Breast epithelium (tissue), 4 donors: Measurements from ENCODE around the gene TRAPPC3. TPM values are rescaled to one million over a fixed set of nuclear protein-coding genes. Genes with fewer than 3 reads are reported as not detected.

Experiments
- DNase-seq, 2 donors: peaks; one replicate each; pipeline ENCODE4 v3.0.0-alpha.2; 2019; ENCODE audit warnings: low spot score in 2 of 2
- H3K27ac ChIP-seq, 2 donors: fragments of 200-600 bp; sonication (generic) in 1 of 2; one replicate each; pipeline ENCODE4 v1.5.1; 2016 to 2019; ENCODE audit warnings: mild to moderate bottlenecking in 1 of 2
- H3K27me3 ChIP-seq, 2 donors: fragments of 200-600 bp; sonication (generic) in 1 of 2; one replicate each; pipeline versions ENCODE4 v1.5.1 to v1.6.0; 2017 to 2019; ENCODE audit warnings: control low read depth in 1 of 2, mild to moderate bottlenecking in 1 of 2
- H3K36me3 ChIP-seq: fragments of 200-600 bp; one replicate; pipeline ENCODE4 v1.5.1; 2019
- H3K4me1 ChIP-seq, 2 donors: fragments of 200-600 bp; sonication (generic); one replicate each; pipeline ENCODE4 v1.5.1; 2016 to 2019; ENCODE audit warnings: control low read depth in 1 of 2
- H3K4me3 ChIP-seq, 3 donors: fragments of 200-600 bp; sonication (generic); 1 replicate in 2 of 3; 2 replicates in 1 of 3; pipeline ENCODE4 v1.5.1; 2016 to 2019; ENCODE audit warnings: mild to moderate bottlenecking in 3 of 3, moderate library complexity in 2 of 3
- H3K9me3 ChIP-seq, 2 donors: fragments of 200-600 bp; sonication (generic) in 1 of 2; one replicate each; pipeline ENCODE4 v1.5.1; 2016 to 2019; ENCODE audit warnings: control low read depth in 1 of 2
- POLR2A ChIP-seq: fragments of 450-650 bp; IDR thresholded peaks from one replicate; pipeline ENCODE4 v1.6.1; 2016; ENCODE audit warnings: antibody characterized with exemption, mild to moderate bottlenecking, moderate library complexity
- POLR2AphosphoS5 ChIP-seq, 3 donors: sonication (generic); formaldehyde crosslinking; IDR thresholded peaks; one replicate each; pipeline ENCODE4 v1.6.1; 2017; ENCODE audit warnings: antibody characterized with exemption in 3 of 3
- intact Hi-C: fragments of 100-400 bp; cut with DNase I; formaldehyde crosslinking; loops from one replicate; pipeline ENCODE4 v1.15.1; 2023; ENCODE audit warnings: low total_unique reads
- total RNA-seq, 3 donors: library from RNA; depleted of rRNA; stranded (reverse); fragments of >200 nt; gene quantifications; one replicate each; pipeline ENCODE4 v1.1.0, GENCODE V29; 2016
- TF ChIP-seq, protein P1 (sequence below), 3 donors: fragments of 450-650 bp; IDR thresholded peaks; one replicate each; pipeline ENCODE4 v1.5.1; 2016 to 2017; ENCODE audit warnings: antibody characterized with exemption in 3 of 3, mild to moderate bottlenecking in 3 of 3, moderate library complexity in 3 of 3

TRAPPC3 gene
- total RNA-seq, 3 donors from 2014 or later: 107 to 118 (median 116) TPM

DNA sequence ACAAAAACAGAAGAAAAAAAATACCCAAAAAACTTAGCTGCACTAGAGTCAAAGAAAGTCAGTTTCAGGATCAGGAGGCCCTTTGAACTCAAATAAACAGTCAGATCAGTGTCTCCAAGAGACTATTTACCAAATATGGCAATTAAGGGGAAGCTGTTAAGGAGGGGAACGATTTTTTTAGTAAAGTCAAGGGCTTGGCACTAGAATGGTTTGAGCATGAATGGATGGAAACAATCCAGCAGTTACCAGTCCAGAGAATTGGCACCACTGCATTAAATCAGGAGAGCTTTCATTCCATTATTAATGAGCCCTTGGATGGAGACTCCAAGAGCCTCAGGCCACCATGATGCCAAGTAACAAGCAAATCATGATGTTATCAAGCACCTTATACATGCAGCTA is 7.2 kb downstream of the TRAPPC3 start:
- Histone ChIP-seq H3K4me3 (no peak overlapping the region), H3K36me3 (no peaks in the 10 kb centered on the region), H3K4me1 (no peaks in the 10 kb centered on the region), H3K27ac (peak overlapping the region; percentile 59 to 65), H3K27me3 (no peaks in the 10 kb centered on the region), H3K9me3 (no peaks in the 10 kb centered on the region)
- intact Hi-C loops: no loop called here
- no peak for DNase-seq
- TF ChIP-seq POLR2A: no peak
- TF ChIP-seq, protein P1, sequence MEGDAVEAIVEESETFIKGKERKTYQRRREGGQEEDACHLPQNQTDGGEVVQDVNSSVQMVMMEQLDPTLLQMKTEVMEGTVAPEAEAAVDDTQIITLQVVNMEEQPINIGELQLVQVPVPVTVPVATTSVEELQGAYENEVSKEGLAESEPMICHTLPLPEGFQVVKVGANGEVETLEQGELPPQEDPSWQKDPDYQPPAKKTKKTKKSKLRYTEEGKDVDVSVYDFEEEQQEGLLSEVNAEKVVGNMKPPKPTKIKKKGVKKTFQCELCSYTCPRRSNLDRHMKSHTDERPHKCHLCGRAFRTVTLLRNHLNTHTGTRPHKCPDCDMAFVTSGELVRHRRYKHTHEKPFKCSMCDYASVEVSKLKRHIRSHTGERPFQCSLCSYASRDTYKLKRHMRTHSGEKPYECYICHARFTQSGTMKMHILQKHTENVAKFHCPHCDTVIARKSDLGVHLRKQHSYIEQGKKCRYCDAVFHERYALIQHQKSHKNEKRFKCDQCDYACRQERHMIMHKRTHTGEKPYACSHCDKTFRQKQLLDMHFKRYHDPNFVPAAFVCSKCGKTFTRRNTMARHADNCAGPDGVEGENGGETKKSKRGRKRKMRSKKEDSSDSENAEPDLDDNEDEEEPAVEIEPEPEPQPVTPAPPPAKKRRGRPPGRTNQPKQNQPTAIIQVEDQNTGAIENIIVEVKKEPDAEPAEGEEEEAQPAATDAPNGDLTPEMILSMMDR (IDR thresholded peaks at IDR 0.05): no peak
- TF ChIP-seq POLR2AphosphoS5 (IDR thresholded peaks at IDR 0.05): no peak

DNA sequence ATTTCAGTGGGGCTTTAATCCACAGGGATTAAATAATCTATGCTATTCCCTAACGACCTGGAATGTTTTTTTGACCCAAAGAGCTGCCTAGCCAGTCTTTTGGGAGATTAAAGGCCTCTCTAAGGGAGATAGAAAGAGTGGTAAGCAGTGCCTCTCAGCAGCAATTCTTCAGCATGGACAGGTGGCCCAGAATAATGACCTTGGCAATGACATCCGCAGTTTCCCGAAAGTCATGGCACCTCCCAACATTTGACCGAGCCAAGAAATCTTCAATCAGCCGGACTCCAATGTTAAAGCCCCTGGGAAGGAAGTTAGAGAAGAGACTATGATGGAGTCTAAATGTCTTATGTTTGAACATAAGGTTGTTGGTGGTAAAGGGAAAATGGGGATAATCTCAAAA is 9.8 kb downstream of the TRAPPC3 start:
- H3K27me3 ChIP-seq: no peaks in the 10 kb centered on the region
- no peak for DNase-seq
- TF ChIP-seq POLR2AphosphoS5 (IDR thresholded peaks at IDR 0.05): no peak
- no peak for TF ChIP-seq POLR2A
- TF ChIP-seq, protein P1 (IDR thresholded peaks at IDR 0.05): no peak
- no peaks in the 10 kb centered on the region for H3K9me3 ChIP-seq
- no peak overlapping the region for H3K4me3 ChIP-seq
- H3K4me1 ChIP-seq: peaks cover 2 to 7% of the 10 kb centered on the region in 2 donors
- intact Hi-C loops: no loop called here
- H3K27ac ChIP-seq: no peak overlapping the region
- no peaks in the 10 kb centered on the region for H3K36me3 ChIP-seq

DNA sequence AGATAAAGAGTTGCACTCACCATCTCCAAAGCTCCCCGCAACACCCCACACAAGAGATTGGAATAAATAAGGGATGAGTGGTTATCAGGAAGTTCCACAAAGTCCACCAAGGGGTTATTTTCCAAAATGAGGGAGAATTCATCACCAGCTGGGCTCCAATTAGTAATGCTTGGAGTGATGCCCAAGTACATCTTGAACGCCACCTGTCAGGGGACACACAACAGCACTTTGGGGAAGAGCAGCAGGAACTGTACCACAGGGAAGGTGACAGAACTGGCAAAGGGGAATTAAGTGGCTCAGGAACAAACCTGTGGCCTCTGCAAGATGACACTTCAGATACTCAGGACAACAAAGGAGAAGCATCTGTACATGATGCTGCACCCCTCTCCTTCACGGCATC is 11.5 kb downstream of the TRAPPC3 start:
- Histone ChIP-seq H3K9me3 (no peaks in the 10 kb centered on the region), H3K4me1 (peaks cover 7% of the 10 kb centered on the region in 2 donors), H3K27me3 (no peaks in the 10 kb centered on the region), H3K36me3 (no peaks in the 10 kb centered on the region), H3K27ac (peak overlapping the region in 1 of 2 donors; percentile 77), H3K4me3 (no peak overlapping the region)
- no peak for DNase-seq
- TF ChIP-seq, protein P1 (IDR thresholded peaks at IDR 0.05): no peak
- TF ChIP-seq POLR2AphosphoS5 (IDR thresholded peaks at IDR 0.05) (no peak), POLR2A (no peak)
- intact Hi-C loops: no loop called here

DNA sequence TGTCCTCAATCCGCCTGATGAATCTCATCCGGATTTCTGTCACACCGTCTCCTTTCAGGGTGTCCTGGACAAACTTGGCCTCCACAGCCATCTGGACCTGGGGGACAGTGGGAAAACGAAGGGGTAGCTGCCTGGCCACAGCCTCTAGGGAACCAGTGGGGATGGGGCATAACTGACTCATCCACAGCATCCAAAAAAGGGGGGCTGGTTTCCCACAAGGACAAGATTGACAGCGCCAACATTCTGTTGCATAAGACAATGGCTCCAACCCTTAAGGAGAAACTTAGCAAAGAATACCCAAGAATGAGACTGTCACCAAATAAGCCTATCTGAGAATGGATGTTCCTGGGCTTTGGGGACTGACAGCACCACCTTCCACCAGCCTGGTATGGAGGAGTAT is 12.1 kb downstream of the TRAPPC3 start:
- no peaks in the 10 kb centered on the region for H3K36me3 ChIP-seq
- TF ChIP-seq POLR2A (no peak), POLR2AphosphoS5 (IDR thresholded peaks at IDR 0.05) (no peak)
- TF ChIP-seq, protein P1 (IDR thresholded peaks at IDR 0.05): no peak
- no peak overlapping the region for H3K4me3 ChIP-seq
- peaks cover 7% of the 10 kb centered on the region in 2 donors for H3K4me1 ChIP-seq
- H3K27me3 ChIP-seq: no peaks in the 10 kb centered on the region
- H3K27ac ChIP-seq: peak overlapping the region; percentile 77 to 84
- DNase-seq: no peak
- no peaks in the 10 kb centered on the region for H3K9me3 ChIP-seq
- intact Hi-C loops: no loop called here

DNA sequence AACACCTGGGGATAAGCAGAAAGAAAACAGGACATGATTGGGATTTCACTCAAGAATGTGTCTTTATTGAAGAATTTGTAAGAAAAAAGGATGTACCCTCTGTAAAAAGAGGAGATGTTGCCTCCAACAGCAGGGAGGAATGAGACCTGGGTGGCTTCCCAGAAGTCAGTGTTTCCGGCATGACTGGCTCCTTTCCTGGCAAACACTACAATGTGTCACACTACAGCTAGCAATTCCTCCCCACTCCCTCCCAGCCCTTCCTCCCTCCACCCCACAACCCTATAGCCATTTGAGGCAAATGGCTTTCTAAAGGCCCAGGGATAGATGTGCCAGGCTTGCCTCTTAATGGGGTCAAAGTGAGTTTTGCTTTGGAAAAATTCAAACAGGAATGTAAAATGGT is 12.8 kb downstream of the TRAPPC3 start:
- no peaks in the 10 kb centered on the region for H3K27me3 ChIP-seq
- no peaks in the 10 kb centered on the region for H3K9me3 ChIP-seq
- H3K4me1 ChIP-seq: peaks cover 7% of the 10 kb centered on the region in 2 donors
- TF ChIP-seq POLR2A: no peak
- TF ChIP-seq POLR2AphosphoS5 (IDR thresholded peaks at IDR 0.05): no peak
- TF ChIP-seq, protein P1 (IDR thresholded peaks at IDR 0.05): no peak
- peak in 1 of 2 donors; percentile 67 for DNase-seq
- H3K27ac ChIP-seq: peak overlapping the region; percentile 77 to 84
- no peaks in the 10 kb centered on the region for H3K36me3 ChIP-seq
- H3K4me3 ChIP-seq: no peak overlapping the region
- intact Hi-C loops: no loop called here
